ENCODE results near the gene HSPA12A.

HSPA12A gene

GRCh38 chr10:116785867-116786266 lies 43.5 kb upstream of the HSPA12A start:
- H3K9ac ChIP-seq (ENCODE audit: low read length): no peak overlapping the region
- H3K4me3 ChIP-seq (ENCODE audit: low read depth, low read length): no peak overlapping the region
- H4K8ac ChIP-seq (ENCODE audit: low read depth, low read length): no peak overlapping the region
- no peak overlapping the region for H2BK12ac ChIP-seq (ENCODE audit: low read length)
- H3K27ac ChIP-seq (ENCODE audit: low read depth, low read length): no peak overlapping the region
- no peak overlapping the region for H2AK5ac ChIP-seq (ENCODE audit: low read length)
- peaks cover 3% of the 10 kb centered on the region in 2 experiments for H3K4me1 ChIP-seq (ENCODE audit: control insufficient read depth in 1 of 2, insufficient read depth in 2 of 2, low read length in 2 of 2)
- H3K14ac ChIP-seq (ENCODE audit: low read length): no peak overlapping the region
- H3K79me2 ChIP-seq (ENCODE audit: control insufficient read depth, insufficient read depth, low read length, poor library complexity): no peaks in the 10 kb centered on the region
- no peak overlapping the region for H2AFZ ChIP-seq (ENCODE audit: insufficient read depth, low read length, poor library complexity)
- no peak overlapping the region for H3K23ac ChIP-seq (ENCODE audit: low read length)
- H4K91ac ChIP-seq (ENCODE audit: low read depth, low read length): no peak overlapping the region
- H2BK120ac ChIP-seq (ENCODE audit: insufficient read depth, low read length, poor library complexity): no peak overlapping the region
- no peak overlapping the region for H3K4ac ChIP-seq (ENCODE audit: low read depth, low read length)
- DNase-seq: no peak
- H3K79me1 ChIP-seq (ENCODE audit: low read length): no peaks in the 10 kb centered on the region
- peaks cover 1% of the 10 kb centered on the region for H3K9me3 ChIP-seq (ENCODE audit: insufficient read depth, low read depth, low read length)
- H2BK5ac ChIP-seq (ENCODE audit: low read depth, low read length, poor library complexity): no peak overlapping the region
- no peak overlapping the region for H3K18ac ChIP-seq (ENCODE audit: low read length)
- H4K12ac ChIP-seq (ENCODE audit: low read depth, low read length): no peak overlapping the region
- no CpG with 5 or more reads among the region's 8 CpGs for WGBS (ENCODE audit: extremely low coverage, insufficient coverage, insufficient read length)
- H3K4me2 ChIP-seq (ENCODE audit: low read length): no peak overlapping the region
- no peaks in the 10 kb centered on the region for H3K36me3 ChIP-seq (ENCODE audit: control insufficient read depth in 1 of 2, insufficient read depth in 2 of 2, low read length in 2 of 2)
- H3K27me3 ChIP-seq (ENCODE audit: insufficient read depth, low read length): no peaks in the 10 kb centered on the region

- Histone ChIP-seq H3K14ac (ENCODE audit: low read length) (no peak overlapping the region), H3K18ac (ENCODE audit: low read length) (no peak overlapping the region), H4K91ac (ENCODE audit: low read depth, low read length) (no peak overlapping the region), H3K23ac (ENCODE audit: low read length) (no peak overlapping the region), H3K9me3 (ENCODE audit: insufficient read depth, low read depth, low read length) (peaks cover 1% of the 10 kb centered on the region), H2BK5ac (ENCODE audit: low read depth, low read length, poor library complexity) (no peak overlapping the region), H2BK120ac (ENCODE audit: insufficient read depth, low read length, poor library complexity) (no peak overlapping the region), H3K9ac (ENCODE audit: low read length) (no peak overlapping the region), H3K79me1 (ENCODE audit: low read length) (no peaks in the 10 kb centered on the region), H3K4me1 (ENCODE audit: control insufficient read depth in 1 of 2, insufficient read depth in 2 of 2, low read length in 2 of 2) (peaks cover 3% of the 10 kb centered on the region in 2 experiments), H3K27ac (ENCODE audit: low read depth, low read length) (no peak overlapping the region), H3K27me3 (ENCODE audit: insufficient read depth, low read length) (no peaks in the 10 kb centered on the region), H4K8ac (ENCODE audit: low read depth, low read length) (no peak overlapping the region), H3K4me2 (ENCODE audit: low read length) (no peak overlapping the region), H2BK12ac (ENCODE audit: low read length) (no peak overlapping the region), H2AFZ (ENCODE audit: insufficient read depth, low read length, poor library complexity) (no peak overlapping the region), H3K79me2 (ENCODE audit: control insufficient read depth, insufficient read depth, low read length, poor library complexity) (no peaks in the 10 kb centered on the region), H3K36me3 (ENCODE audit: control insufficient read depth in 1 of 2, insufficient read depth in 2 of 2, low read length in 2 of 2) (no peaks in the 10 kb centered on the region), H4K12ac (ENCODE audit: low read depth, low read length) (no peak overlapping the region), H2AK5ac (ENCODE audit: low read length) (no peak overlapping the region), H3K4me3 (ENCODE audit: low read depth, low read length) (no peak overlapping the region), H3K4ac (ENCODE audit: low read depth, low read length) (no peak overlapping the region)
- DNase-seq: no peak
- no CpG with 5 or more reads among the region's 11 CpGs for WGBS (ENCODE audit: extremely low coverage, insufficient coverage, insufficient read length)
Observed at GRCh38 chr10:116785282-116785681, 42.9 kb upstream of the HSPA12A start.

- no peak overlapping the region for H3K4me2 ChIP-seq (ENCODE audit: low read length)
- no peak overlapping the region for H4K8ac ChIP-seq (ENCODE audit: low read depth, low read length)
- H4K12ac ChIP-seq (ENCODE audit: low read depth, low read length): no peak overlapping the region
- no peak overlapping the region for H2AK5ac ChIP-seq (ENCODE audit: low read length)
- no peak for DNase-seq
- no peak overlapping the region for H3K9ac ChIP-seq (ENCODE audit: low read length)
- H3K4me1 ChIP-seq (ENCODE audit: control insufficient read depth in 1 of 2, insufficient read depth in 2 of 2, low read length in 2 of 2): peaks cover 3% of the 10 kb centered on the region in 2 experiments
- H3K79me2 ChIP-seq (ENCODE audit: control insufficient read depth, insufficient read depth, low read length, poor library complexity): no peaks in the 10 kb centered on the region
- H3K27ac ChIP-seq (ENCODE audit: low read depth, low read length): no peak overlapping the region
- H2AFZ ChIP-seq (ENCODE audit: insufficient read depth, low read length, poor library complexity): no peak overlapping the region
- H4K91ac ChIP-seq (ENCODE audit: low read depth, low read length): no peak overlapping the region
- no peak overlapping the region for H3K4ac ChIP-seq (ENCODE audit: low read depth, low read length)
- no peak overlapping the region for H3K4me3 ChIP-seq (ENCODE audit: low read depth, low read length)
- H3K27me3 ChIP-seq (ENCODE audit: insufficient read depth, low read length): no peaks in the 10 kb centered on the region
- H3K36me3 ChIP-seq (ENCODE audit: control insufficient read depth in 1 of 2, insufficient read depth in 2 of 2, low read length in 2 of 2): no peaks in the 10 kb centered on the region
- no CpG with 5 or more reads among the region's 7 CpGs for WGBS (ENCODE audit: extremely low coverage, insufficient coverage, insufficient read length)
- no peak overlapping the region for H3K18ac ChIP-seq (ENCODE audit: low read length)
- peaks cover 1% of the 10 kb centered on the region for H3K9me3 ChIP-seq (ENCODE audit: insufficient read depth, low read depth, low read length)
- no peak overlapping the region for H2BK12ac ChIP-seq (ENCODE audit: low read length)
- H2BK120ac ChIP-seq (ENCODE audit: insufficient read depth, low read length, poor library complexity): no peak overlapping the region
- no peak overlapping the region for H3K23ac ChIP-seq (ENCODE audit: low read length)
- no peaks in the 10 kb centered on the region for H3K79me1 ChIP-seq (ENCODE audit: low read length)
- H3K14ac ChIP-seq (ENCODE audit: low read length): no peak overlapping the region
- no peak overlapping the region for H2BK5ac ChIP-seq (ENCODE audit: low read depth, low read length, poor library complexity)
Observed at GRCh38 chr10:116784651-116785050, 42.3 kb upstream of the HSPA12A start.

- Histone ChIP-seq H2BK5ac (ENCODE audit: low read depth, low read length, poor library complexity) (no peak overlapping the region), H3K36me3 (ENCODE audit: control insufficient read depth in 1 of 2, insufficient read depth in 2 of 2, low read length in 2 of 2) (no peaks in the 10 kb centered on the region), H3K4me1 (ENCODE audit: control insufficient read depth in 1 of 2, insufficient read depth in 2 of 2, low read length in 2 of 2) (peaks cover 3% of the 10 kb centered on the region in 2 experiments), H3K79me2 (ENCODE audit: control insufficient read depth, insufficient read depth, low read length, poor library complexity) (no peaks in the 10 kb centered on the region), H2AK5ac (ENCODE audit: low read length) (no peak overlapping the region), H4K91ac (ENCODE audit: low read depth, low read length) (no peak overlapping the region), H3K79me1 (ENCODE audit: low read length) (no peaks in the 10 kb centered on the region), H2BK120ac (ENCODE audit: insufficient read depth, low read length, poor library complexity) (no peak overlapping the region), H3K27me3 (ENCODE audit: insufficient read depth, low read length) (no peaks in the 10 kb centered on the region), H3K27ac (ENCODE audit: low read depth, low read length) (no peak overlapping the region), H3K14ac (ENCODE audit: low read length) (no peak overlapping the region), H4K12ac (ENCODE audit: low read depth, low read length) (no peak overlapping the region), H2AFZ (ENCODE audit: insufficient read depth, low read length, poor library complexity) (no peak overlapping the region), H3K4ac (ENCODE audit: low read depth, low read length) (no peak overlapping the region), H3K23ac (ENCODE audit: low read length) (no peak overlapping the region), H3K4me2 (ENCODE audit: low read length) (no peak overlapping the region), H3K18ac (ENCODE audit: low read length) (no peak overlapping the region), H3K9me3 (ENCODE audit: insufficient read depth, low read depth, low read length) (peaks cover 1% of the 10 kb centered on the region), H3K9ac (ENCODE audit: low read length) (no peak overlapping the region), H4K8ac (ENCODE audit: low read depth, low read length) (no peak overlapping the region), H3K4me3 (ENCODE audit: low read depth, low read length) (no peak overlapping the region), H2BK12ac (ENCODE audit: low read length) (no peak overlapping the region)
- no CpG with 5 or more reads among the region's 3 CpGs for WGBS (ENCODE audit: extremely low coverage, insufficient coverage, insufficient read length)
- DNase-seq: no peak
Observed at GRCh38 chr10:116784035-116784434, 41.7 kb upstream of the HSPA12A start.
